Testis (tissue), 2 donors: ENCODE data around the gene PKHD1.

ENCODE experiments used
- POLR2A ChIP-seq: fragments of 450-650 bp; IDR thresholded peaks from one replicate; pipeline ENCODE4 v1.6.1; 2017; ENCODE audit warnings: antibody characterized with exemption, mild to moderate bottlenecking, moderate library complexity
- TF ChIP-seq, protein P1 (sequence below), 3 experiments: fragments of 450-650 bp in 2 of 3; fragments of 200-600 bp in 1 of 3; sonication (generic) in 1 of 3; IDR thresholded peaks; one replicate each; pipeline ENCODE4 v1.5.1; 2016 to 2019; ENCODE audit warnings: antibody characterized with exemption in 3 of 3, mild to moderate bottlenecking in 2 of 3, moderate library complexity in 1 of 3

DNA sequence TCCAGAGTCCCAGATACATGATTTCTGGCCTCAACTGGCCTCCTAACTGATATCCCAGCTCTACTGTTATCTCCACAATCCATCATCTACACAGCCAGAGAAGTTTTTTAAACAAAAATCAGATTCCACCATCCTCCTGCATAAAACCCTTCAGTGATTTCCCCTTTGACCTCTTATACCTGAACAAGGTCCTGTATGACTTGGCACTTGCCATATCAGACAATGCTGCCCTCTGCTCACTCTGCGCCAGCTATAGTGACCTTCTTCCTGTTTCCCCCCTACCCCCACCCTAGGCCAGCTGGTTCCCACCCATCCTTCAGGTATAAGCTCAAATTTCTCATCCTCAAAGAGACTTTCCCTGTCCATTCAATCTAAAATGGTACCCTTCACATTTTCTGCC lies 322.2 kb downstream of the PKHD1 start:
- TF ChIP-seq, protein P1, sequence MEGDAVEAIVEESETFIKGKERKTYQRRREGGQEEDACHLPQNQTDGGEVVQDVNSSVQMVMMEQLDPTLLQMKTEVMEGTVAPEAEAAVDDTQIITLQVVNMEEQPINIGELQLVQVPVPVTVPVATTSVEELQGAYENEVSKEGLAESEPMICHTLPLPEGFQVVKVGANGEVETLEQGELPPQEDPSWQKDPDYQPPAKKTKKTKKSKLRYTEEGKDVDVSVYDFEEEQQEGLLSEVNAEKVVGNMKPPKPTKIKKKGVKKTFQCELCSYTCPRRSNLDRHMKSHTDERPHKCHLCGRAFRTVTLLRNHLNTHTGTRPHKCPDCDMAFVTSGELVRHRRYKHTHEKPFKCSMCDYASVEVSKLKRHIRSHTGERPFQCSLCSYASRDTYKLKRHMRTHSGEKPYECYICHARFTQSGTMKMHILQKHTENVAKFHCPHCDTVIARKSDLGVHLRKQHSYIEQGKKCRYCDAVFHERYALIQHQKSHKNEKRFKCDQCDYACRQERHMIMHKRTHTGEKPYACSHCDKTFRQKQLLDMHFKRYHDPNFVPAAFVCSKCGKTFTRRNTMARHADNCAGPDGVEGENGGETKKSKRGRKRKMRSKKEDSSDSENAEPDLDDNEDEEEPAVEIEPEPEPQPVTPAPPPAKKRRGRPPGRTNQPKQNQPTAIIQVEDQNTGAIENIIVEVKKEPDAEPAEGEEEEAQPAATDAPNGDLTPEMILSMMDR (IDR thresholded peaks at IDR 0.05), result no peak
- no peak for TF ChIP-seq POLR2A
